ENCODE measurements around the gene BTNL9. TPM values are rescaled to one million over a fixed set of nuclear protein-coding genes. Genes with fewer than 3 reads are reported as not detected.
A peak's percentile ranks its signal among the peaks of the same experiment; 100 is the strongest.
"Not testable (repeated sequence)": the region's sequence is repeated elsewhere in the genome, so short reads cannot be mapped to it uniquely, and the experiment has no call there.

Gene BTNL9
- total RNA-seq, 1 donor from 2014 or later = not detected

DNA sequence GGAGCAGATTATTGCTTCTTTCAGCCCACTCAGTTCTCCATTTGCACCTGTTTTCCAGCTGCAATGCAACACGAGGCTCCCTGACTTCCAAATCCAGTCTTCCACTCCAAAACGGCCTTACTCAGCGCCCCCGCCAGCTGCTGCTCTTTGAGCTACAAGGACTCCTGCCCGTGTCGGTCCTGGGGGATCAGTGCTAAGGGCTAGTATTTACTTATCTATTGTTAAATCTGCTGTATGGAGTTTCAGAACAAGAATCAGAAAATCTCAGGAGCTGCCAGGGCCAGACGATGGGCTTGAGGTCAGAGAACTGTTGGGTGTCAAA is 46.8 kb downstream of the BTNL9 start:
- Mint-ChIP-seq H3K27ac (ENCODE audit: unreplicated experiment) (no peak overlapping the region), H3K4me3 (ENCODE audit: unreplicated experiment) (no peak overlapping the region), H3K27me3 (ENCODE audit: unreplicated experiment) (peaks cover 36% of the 10 kb centered on the region), H3K9me3 (ENCODE audit: unreplicated experiment) (no peaks in the 10 kb centered on the region), H3K36me3 (ENCODE audit: unreplicated experiment) (no peaks in the 10 kb centered on the region), H3K4me1 (ENCODE audit: unreplicated experiment) (no peaks in the 10 kb centered on the region)
- TF ChIP-seq, protein P1, sequence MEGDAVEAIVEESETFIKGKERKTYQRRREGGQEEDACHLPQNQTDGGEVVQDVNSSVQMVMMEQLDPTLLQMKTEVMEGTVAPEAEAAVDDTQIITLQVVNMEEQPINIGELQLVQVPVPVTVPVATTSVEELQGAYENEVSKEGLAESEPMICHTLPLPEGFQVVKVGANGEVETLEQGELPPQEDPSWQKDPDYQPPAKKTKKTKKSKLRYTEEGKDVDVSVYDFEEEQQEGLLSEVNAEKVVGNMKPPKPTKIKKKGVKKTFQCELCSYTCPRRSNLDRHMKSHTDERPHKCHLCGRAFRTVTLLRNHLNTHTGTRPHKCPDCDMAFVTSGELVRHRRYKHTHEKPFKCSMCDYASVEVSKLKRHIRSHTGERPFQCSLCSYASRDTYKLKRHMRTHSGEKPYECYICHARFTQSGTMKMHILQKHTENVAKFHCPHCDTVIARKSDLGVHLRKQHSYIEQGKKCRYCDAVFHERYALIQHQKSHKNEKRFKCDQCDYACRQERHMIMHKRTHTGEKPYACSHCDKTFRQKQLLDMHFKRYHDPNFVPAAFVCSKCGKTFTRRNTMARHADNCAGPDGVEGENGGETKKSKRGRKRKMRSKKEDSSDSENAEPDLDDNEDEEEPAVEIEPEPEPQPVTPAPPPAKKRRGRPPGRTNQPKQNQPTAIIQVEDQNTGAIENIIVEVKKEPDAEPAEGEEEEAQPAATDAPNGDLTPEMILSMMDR (IDR thresholded peaks at IDR 0.05) = no peak
- no peak for DNase-seq (ENCODE audit: extremely low spot score, unreplicated experiment)

DNA sequence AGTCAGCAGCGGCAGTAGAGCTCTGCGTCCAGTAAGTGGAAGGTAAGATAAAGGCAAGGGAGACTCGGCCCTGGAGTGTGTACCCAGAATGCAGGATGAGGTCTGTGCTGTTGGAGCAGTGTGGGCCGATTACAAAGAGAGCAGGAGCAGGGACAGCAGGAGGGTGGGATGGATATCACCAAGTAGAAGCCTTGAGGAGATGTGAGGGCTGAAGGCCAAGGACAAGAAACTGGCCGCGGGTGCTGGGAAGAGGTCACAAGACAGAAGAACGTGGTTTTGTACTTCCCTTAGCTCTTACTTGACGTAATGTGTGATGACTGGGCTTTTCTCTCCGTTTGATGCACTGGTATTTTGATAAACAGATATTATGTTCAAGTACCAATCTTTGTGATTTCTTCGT is 47.2 kb downstream of the BTNL9 start:
- no peak overlapping the region for H3K4me3 Mint-ChIP-seq (ENCODE audit: unreplicated experiment)
- peaks cover 32% of the 10 kb centered on the region for H3K27me3 Mint-ChIP-seq (ENCODE audit: unreplicated experiment)

DNA sequence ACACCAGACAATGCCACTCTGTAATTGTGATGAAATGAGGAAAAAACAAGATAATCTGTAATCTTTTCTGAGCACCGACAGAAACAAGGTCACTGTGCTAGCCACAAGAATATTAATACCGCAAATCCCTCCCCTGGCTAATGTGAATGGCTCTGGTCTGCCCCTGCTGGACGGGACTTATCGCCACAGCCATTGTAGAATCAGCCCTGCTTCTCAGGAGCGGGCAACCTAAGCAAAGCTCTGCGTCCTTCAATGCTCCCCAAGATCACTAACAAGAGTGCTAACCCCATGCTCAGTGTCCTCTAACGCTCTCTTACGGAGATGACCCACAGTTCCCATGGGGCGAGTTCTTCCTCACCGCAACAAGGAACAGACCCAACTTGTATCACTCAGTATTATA is 48.2 kb downstream of the BTNL9 start:
- Mint-ChIP-seq H3K36me3 (ENCODE audit: unreplicated experiment) (no peaks in the 10 kb centered on the region), H3K27ac (ENCODE audit: unreplicated experiment) (no peak overlapping the region), H3K4me1 (ENCODE audit: unreplicated experiment) (no peaks in the 10 kb centered on the region), H3K9me3 (ENCODE audit: unreplicated experiment) (no peaks in the 10 kb centered on the region), H3K4me3 (ENCODE audit: unreplicated experiment) (no peak overlapping the region), H3K27me3 (ENCODE audit: unreplicated experiment) (peaks cover 27% of the 10 kb centered on the region)
- no peak for DNase-seq (ENCODE audit: extremely low spot score, unreplicated experiment)
- TF ChIP-seq, protein P1 (IDR thresholded peaks at IDR 0.05) = peak; percentile 45

More for the DNA sequence above, 47.2 kb downstream of the BTNL9 start:
- DNase-seq (ENCODE audit: extremely low spot score, unreplicated experiment) = no peak
- Mint-ChIP-seq H3K9me3 (ENCODE audit: unreplicated experiment) (no peaks in the 10 kb centered on the region), H3K36me3 (ENCODE audit: unreplicated experiment) (no peaks in the 10 kb centered on the region), H3K27ac (ENCODE audit: unreplicated experiment) (no peak overlapping the region), H3K4me1 (ENCODE audit: unreplicated experiment) (no peaks in the 10 kb centered on the region)
- TF ChIP-seq, protein P1 (IDR thresholded peaks at IDR 0.05) = no peak

DNA sequence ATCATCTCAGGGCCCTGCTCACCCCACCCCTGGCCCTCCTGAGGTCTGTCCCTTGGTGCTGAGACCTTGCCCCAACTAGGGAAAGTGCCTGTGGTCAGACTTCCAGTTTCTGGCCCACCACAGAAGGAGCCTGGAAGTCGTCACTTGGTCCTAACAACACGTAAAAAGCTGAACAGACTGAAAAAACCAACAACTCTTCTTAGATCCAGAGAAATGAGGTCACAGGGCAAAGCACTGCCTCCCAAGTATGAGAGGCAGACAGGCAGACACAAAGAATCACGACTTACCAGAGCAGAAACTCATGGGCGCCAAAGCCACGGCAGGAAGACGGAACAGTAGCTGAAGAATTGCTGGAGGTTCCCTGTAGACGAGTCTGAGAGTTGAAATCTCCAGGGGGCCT is 52.4 kb downstream of the BTNL9 start:
- no peak overlapping the region for H3K4me3 Mint-ChIP-seq (ENCODE audit: unreplicated experiment)
- DNase-seq (ENCODE audit: extremely low spot score, unreplicated experiment) = no peak

DNA sequence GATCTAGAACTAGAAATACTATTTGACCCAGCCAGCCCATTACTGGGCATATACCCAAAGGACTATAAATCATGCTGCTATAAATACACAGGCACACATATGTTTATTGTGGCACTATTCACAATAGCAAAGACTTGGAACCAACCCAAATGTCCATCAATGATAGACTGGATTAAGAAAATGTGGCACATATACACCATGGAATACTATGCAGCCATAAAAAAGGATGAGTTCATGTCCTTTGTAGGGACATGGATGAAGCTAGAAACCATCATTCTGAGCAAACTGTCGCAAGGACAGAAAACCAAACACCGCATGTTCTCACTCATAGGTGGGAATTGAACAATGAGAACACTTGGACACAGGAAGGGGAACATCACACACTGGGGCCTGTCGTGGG is 55.1 kb downstream of the BTNL9 start:
- H3K27ac Mint-ChIP-seq (ENCODE audit: unreplicated experiment); H3K4me1 Mint-ChIP-seq (ENCODE audit: unreplicated experiment); H3K36me3 Mint-ChIP-seq (ENCODE audit: unreplicated experiment); H3K4me3 Mint-ChIP-seq (ENCODE audit: unreplicated experiment); H3K9me3 Mint-ChIP-seq (ENCODE audit: unreplicated experiment); DNase-seq (ENCODE audit: extremely low spot score, unreplicated experiment): not testable (repeated sequence)
- peaks cover 15% of the 10 kb centered on the region for H3K27me3 Mint-ChIP-seq (ENCODE audit: unreplicated experiment)

More for the DNA sequence above, 52.4 kb downstream of the BTNL9 start:
- Mint-ChIP-seq H3K4me1 (ENCODE audit: unreplicated experiment) (no peaks in the 10 kb centered on the region), H3K27me3 (ENCODE audit: unreplicated experiment) (no peaks in the 10 kb centered on the region), H3K27ac (ENCODE audit: unreplicated experiment) (no peak overlapping the region), H3K9me3 (ENCODE audit: unreplicated experiment) (no peaks in the 10 kb centered on the region), H3K36me3 (ENCODE audit: unreplicated experiment) (no peaks in the 10 kb centered on the region)
- TF ChIP-seq, protein P1 (IDR thresholded peaks at IDR 0.05) = no peak

DNA sequence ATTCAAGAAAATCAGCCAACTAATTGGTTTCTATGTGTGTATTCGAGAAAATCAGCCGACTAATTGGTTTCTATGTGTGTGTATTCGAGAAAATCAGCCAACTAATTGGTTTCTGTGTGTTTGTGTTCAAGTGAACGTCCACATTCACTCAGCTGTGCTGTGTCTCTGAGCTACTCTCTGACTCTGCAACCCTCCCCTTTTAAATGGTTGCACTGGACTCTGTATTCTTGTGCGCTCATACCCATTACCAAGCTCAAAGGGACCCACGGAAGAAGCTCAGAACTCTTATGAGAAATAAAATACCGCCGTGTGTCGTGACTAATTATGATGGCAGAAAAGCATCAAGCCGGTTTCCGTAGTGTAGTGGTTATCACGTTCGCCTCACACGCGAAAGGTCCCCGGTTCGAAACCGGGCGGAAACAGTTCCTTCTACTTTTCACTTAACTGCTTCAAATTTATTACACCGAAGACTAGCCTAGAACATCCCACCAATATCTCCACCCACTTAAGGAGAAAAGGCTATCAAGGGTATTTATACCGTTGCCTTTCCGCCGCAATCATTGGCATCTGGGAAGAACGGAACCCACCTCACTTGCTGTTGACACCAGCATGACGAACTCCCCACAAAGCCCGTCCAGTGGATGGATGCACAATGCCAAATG is 56.8 kb downstream of the BTNL9 start:
- not testable (repeated sequence) for H3K9me3 Mint-ChIP-seq (ENCODE audit: unreplicated experiment); H3K4me1 Mint-ChIP-seq (ENCODE audit: unreplicated experiment); DNase-seq (ENCODE audit: extremely low spot score, unreplicated experiment); H3K27ac Mint-ChIP-seq (ENCODE audit: unreplicated experiment); H3K4me3 Mint-ChIP-seq (ENCODE audit: unreplicated experiment); H3K36me3 Mint-ChIP-seq (ENCODE audit: unreplicated experiment)
- H3K27me3 Mint-ChIP-seq (ENCODE audit: unreplicated experiment) = peaks cover 17% of the 10 kb centered on the region

DNA sequence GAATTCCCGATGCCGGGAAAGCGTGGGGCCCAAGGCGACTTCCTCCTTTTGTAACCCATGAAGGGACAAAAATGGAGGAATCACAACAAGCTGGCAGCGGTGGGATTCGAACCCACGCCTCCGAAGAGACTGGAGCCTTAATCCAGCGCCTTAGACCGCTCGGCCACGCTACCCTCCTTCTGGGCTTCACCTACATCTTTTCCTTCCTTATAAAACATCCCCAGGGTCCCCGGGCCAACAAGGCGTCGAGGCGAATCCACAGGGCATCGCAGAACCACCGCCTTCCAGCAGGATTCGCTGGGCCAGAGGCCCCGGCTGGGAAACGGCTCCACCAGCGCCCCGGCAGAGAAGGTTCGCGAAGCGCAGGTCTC is 57.3 kb downstream of the BTNL9 start:
- H3K27me3 Mint-ChIP-seq (ENCODE audit: unreplicated experiment) = peaks cover 17% of the 10 kb centered on the region
- H3K9me3 Mint-ChIP-seq (ENCODE audit: unreplicated experiment); H3K36me3 Mint-ChIP-seq (ENCODE audit: unreplicated experiment); H3K27ac Mint-ChIP-seq (ENCODE audit: unreplicated experiment); DNase-seq (ENCODE audit: extremely low spot score, unreplicated experiment); H3K4me3 Mint-ChIP-seq (ENCODE audit: unreplicated experiment); H3K4me1 Mint-ChIP-seq (ENCODE audit: unreplicated experiment): not testable (repeated sequence)

DNA sequence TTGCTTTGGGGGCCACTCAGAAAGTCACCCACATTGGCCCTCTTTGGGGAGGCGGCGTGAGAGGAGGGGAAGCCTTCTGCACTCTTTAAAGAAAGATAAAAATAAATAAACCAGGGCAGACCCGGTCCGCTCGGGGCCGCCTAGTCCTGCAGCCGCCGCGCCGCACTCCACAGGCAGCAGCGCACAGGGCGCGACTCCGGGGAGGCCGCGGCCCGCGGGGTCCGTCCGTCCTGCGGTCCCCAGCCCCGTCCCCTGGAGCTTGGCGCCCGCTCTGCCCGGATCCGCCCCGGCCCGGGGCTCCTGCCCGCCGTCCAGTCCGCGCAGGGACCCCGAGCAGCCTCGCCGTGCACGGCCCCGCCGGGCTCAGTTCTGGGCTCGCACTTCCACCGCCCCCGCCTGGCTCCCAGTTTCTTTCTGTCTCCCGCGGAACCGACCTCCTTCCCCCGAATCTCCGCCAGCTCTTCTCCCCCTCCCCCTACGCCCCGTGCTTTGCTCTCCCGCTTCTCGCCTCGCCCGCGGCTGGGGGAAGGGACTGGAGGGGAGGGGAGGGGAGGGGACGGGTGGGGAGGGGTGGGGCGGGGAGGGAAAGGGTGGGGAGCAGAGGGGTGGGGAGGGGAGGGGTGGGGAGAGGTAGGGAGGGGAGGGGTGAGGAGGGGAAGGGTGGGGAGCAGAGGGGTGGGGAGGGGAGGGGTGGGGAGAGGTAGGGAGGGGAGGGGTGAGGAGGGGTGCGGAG is 57.9 kb downstream of the BTNL9 start:
- not testable (repeated sequence) for H3K4me3 Mint-ChIP-seq (ENCODE audit: unreplicated experiment); H3K9me3 Mint-ChIP-seq (ENCODE audit: unreplicated experiment); DNase-seq (ENCODE audit: extremely low spot score, unreplicated experiment)

More for the DNA sequence above, 57.9 kb downstream of the BTNL9 start:
- not testable (repeated sequence) for H3K27ac Mint-ChIP-seq (ENCODE audit: unreplicated experiment); H3K4me1 Mint-ChIP-seq (ENCODE audit: unreplicated experiment); H3K36me3 Mint-ChIP-seq (ENCODE audit: unreplicated experiment)
- peaks cover 17% of the 10 kb centered on the region for H3K27me3 Mint-ChIP-seq (ENCODE audit: unreplicated experiment)

All from osteocyte (in vitro differentiated cells).